Fibroblast of villous mesenchyme (primary cell): ENCODE data around the gene THOC1. TPM values are rescaled to one million over a fixed set of nuclear protein-coding genes. Genes with fewer than 3 reads are reported as not detected.

ENCODE experiments used
- DNase-seq: peaks from one replicate; pipeline ENCODE4 v3.0.0-alpha.2; 2010; ENCODE audit warnings: low read depth
- H3K4me3 ChIP-seq: 2 replicates; pipeline ENCODE4 v1.5.1; 2011; ENCODE audit warnings: low read depth, mild to moderate bottlenecking, low read length
- CTCF ChIP-seq: IDR thresholded peaks from 2 replicates; pipeline ENCODE4 v1.5.1; 2012; ENCODE audit warnings: low read depth, mild to moderate bottlenecking, low read length; ENCODE audit not compliant: insufficient read depth
- total RNA-seq: library from RNA; depleted of rRNA; stranded (reverse); fragments of >200 nt; gene quantifications from 2 replicates; pipeline ENCODE4 v1.2.3, GENCODE V29; 2012

Gene THOC1
- total RNA-seq, 1 donor = 42.7 TPM

GRCh38 chr18:220708-221107 lies 47.1 kb downstream of the THOC1 start:
- no peak for TF ChIP-seq CTCF
- no peak overlapping the region for H3K4me3 ChIP-seq
- DNase-seq = no peak

- H3K4me3 ChIP-seq = no peak overlapping the region
- DNase-seq = no peak
- no peak for TF ChIP-seq CTCF
Observed at GRCh38 chr18:217532-218336, 50.1 kb downstream of the THOC1 start.

- TF ChIP-seq CTCF = no peak
- H3K4me3 ChIP-seq = no peak overlapping the region
- DNase-seq = no peak
Observed at GRCh38 chr18:215448-216010, 52.3 kb downstream of the THOC1 start.

- H3K4me3 ChIP-seq = no peak overlapping the region
- DNase-seq = no peak
- no peak for TF ChIP-seq CTCF
Observed at GRCh38 chr18:213966-214365, 53.9 kb downstream of the THOC1 start.

- no peak for DNase-seq
- TF ChIP-seq CTCF = no peak
- H3K4me3 ChIP-seq = no peak overlapping the region
Observed at GRCh38 chr18:213505-213904, 54.3 kb downstream of the THOC1 start.

- no peak for DNase-seq
- peak; percentile 30 for TF ChIP-seq CTCF
Observed at GRCh38 chr18:212780-213179, 55.1 kb downstream of the THOC1 start.

More at GRCh38 chr18:212780-213179, 55.1 kb downstream of the THOC1 start:
- no peak overlapping the region for H3K4me3 ChIP-seq
